HFF-Myc (cell line): ENCODE measurements around the gene ZNF436.
A peak's percentile ranks its signal among the peaks of the same experiment; 100 is the strongest.

Experiments used
- DNase-seq: peaks from one replicate; pipeline ENCODE4 v3.0.0-alpha.2; 2011; ENCODE audit warnings: low read depth; ENCODE audit errors: extremely low read depth
- H3K4me3 ChIP-seq: replicated peaks from 2 replicates; pipeline ENCODE4 v1.5.1; 2011; ENCODE audit warnings: low read depth, mild to moderate bottlenecking, control low read depth, low read length
- TF ChIP-seq, protein P1 (sequence below): IDR thresholded peaks from 2 replicates; pipeline ENCODE4 v1.5.1; 2012; ENCODE audit warnings: mild to moderate bottlenecking, low read depth, low read length, control low read depth; ENCODE audit errors: missing control alignments

The ZNF436 gene

GRCh38 chr1:23370709-23371584 is 1.3 kb upstream of the ZNF436 start:
- DNase-seq = no peak
- TF ChIP-seq, protein P1, sequence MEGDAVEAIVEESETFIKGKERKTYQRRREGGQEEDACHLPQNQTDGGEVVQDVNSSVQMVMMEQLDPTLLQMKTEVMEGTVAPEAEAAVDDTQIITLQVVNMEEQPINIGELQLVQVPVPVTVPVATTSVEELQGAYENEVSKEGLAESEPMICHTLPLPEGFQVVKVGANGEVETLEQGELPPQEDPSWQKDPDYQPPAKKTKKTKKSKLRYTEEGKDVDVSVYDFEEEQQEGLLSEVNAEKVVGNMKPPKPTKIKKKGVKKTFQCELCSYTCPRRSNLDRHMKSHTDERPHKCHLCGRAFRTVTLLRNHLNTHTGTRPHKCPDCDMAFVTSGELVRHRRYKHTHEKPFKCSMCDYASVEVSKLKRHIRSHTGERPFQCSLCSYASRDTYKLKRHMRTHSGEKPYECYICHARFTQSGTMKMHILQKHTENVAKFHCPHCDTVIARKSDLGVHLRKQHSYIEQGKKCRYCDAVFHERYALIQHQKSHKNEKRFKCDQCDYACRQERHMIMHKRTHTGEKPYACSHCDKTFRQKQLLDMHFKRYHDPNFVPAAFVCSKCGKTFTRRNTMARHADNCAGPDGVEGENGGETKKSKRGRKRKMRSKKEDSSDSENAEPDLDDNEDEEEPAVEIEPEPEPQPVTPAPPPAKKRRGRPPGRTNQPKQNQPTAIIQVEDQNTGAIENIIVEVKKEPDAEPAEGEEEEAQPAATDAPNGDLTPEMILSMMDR = no peak
- H3K4me3 ChIP-seq = peak overlapping the region; percentile 87

DNA sequence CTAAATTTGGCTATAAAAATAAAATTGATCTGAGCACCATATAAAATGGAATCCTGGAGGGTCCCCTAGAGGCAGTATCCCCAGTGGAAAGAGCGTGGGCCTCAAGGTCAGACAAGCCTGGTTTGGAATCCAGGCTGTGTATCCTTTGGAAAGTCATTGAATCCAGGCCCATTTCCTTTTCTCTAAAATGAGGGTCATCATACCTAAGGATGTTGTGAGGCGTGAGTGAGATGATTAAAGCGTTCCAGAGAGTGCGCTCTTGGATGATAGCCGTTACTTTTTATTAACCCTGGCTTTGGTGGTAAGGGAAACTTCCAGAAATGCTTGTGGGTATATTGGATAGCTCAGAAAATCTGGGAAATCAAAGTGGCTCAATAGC is 683 bp upstream of the ZNF436 start:
- peak overlapping the region; percentile 87 for H3K4me3 ChIP-seq
- no peak for DNase-seq
- TF ChIP-seq, protein P1 = no peak

DNA sequence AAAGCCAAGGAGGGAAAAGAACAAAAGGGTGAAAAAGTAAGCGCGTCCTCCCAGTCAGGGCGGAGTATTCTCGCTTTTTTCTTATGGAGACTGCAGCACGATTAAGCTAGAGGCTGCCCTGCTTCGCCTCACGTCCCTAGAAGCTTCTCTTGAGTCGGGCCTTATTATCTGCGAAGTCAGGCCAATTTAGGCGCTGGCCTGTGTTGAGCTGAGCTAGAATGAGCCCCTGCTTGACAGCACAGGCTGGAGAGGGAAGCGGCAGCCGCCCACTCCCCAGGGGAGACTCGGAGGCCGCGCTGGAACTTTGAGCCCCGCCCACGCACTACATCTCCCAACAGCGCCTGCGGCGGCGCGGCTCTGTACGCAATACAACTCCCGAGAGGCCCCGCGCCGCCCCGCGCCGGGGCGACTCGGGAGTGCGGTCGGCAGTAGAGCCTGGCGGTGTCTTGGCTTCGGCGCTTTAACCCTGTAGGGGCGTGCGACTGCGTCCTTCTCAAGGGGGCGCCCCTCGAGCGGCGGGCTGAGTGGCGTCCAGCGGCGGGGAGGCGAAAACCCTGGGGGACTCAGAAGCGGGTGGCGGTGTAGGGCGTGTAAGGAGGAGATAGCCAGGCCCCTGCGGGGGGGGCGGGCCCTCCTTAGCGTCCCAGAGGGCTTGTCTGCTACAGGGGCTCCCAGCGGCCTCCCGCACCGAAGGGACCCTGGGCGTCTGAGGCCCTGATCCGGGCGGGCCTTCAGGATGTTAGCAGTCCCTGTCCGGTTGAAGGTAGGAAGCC is 888 bp downstream of the ZNF436 start:
- DNase-seq = no peak
- H3K4me3 ChIP-seq = peak overlapping the region; percentile 87
- TF ChIP-seq, protein P1 = peak; percentile 29

DNA sequence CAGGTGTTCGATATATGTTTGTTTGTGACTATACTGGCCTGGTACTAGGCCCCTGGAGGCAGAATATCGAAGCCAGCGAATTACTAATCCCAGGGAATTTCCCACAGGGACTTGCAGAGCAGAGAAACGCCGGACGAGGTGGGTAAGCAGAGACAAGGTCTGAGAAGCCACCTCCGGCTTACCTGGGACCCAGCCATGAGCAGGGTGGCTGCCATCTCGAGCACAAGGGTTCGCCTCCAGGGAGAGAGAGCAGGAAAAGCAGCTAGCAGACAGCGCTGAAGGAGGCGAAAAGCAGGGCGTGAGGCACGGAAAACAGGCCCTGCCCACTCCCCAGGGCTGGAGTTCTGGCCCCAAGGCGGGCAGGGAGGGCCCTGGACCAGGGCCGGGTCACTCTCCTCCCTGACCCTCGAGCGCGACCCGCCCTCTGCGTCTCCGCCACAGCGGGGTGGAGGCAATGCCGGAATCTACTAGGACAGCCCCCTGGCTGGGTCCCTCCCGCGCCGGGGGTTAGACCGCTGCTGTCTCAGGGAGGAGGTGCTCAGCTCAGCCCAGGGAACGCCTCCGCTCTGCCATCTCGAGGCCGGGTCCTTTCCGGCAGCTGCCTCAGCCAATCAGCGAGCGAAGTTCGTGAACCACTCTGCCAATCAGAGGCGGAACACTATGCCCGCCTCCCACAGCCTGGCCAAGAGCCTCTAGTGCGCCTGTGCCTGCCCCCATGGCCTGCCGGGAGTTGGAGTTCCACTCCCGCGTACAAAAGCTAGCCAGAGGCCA is 1.7 kb downstream of the ZNF436 start:
- DNase-seq = peak; percentile 96
- TF ChIP-seq, protein P1 = no peak
- peak overlapping the region; percentile 87 for H3K4me3 ChIP-seq

- TF ChIP-seq, protein P1 = no peak
- no peak for DNase-seq
Observed at GRCh38 chr1:23367451-23367790, 2.2 kb downstream of the ZNF436 start.

DNA sequence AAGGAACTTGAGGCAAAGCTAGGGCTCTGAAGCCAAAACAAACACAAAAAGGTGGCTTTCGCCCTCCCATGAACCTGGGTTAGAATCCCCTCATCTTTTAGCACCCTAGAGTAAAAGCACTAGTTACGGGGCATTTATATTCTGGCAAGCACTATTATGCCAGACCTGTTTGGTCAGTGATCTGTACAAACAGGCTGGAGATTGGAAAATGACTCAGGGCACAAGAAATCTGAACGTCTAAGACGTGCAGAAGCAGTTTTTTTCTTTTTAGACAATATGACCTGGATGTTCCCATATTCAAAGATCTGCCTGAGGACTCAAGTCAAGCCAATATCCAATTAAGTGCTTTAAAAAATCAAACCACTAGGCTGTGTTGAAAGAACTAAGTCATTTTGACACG is 3.0 kb downstream of the ZNF436 start:
- no peak overlapping the region for H3K4me3 ChIP-seq
- TF ChIP-seq, protein P1 = no peak
- DNase-seq = no peak

More at GRCh38 chr1:23367451-23367790, 2.2 kb downstream of the ZNF436 start:
- H3K4me3 ChIP-seq = peak overlapping the region; percentile 87
